ENCODE data around the gene PPFIA2. TPM values are rescaled to one million over a fixed set of nuclear protein-coding genes. Genes with fewer than 3 reads are reported as not detected.

The PPFIA2 gene
- polyA plus RNA-seq, 1 donor from 2014 or later, result 65.3 TPM

GRCh38 chr12:81644503-81644902 lies 114.6 kb downstream of the PPFIA2 start:
- TF ChIP-seq SMC3 (conservative IDR thresholded peaks at IDR 0.05; ENCODE audit: poor library complexity) (peak; percentile 86), RAD21 (conservative IDR thresholded peaks at IDR 0.05) (peak; percentile 86), CTCF (IDR thresholded peaks at IDR 0.05; ENCODE audit: poor library complexity, severe bottlenecking) (peak; percentile 78), TAF1 (IDR thresholded peaks at IDR 0.05; ENCODE audit: low read depth) (no peak), MXI1 (conservative IDR thresholded peaks at IDR 0.05; ENCODE audit: poor library complexity, severe bottlenecking) (no peak)
- Histone ChIP-seq H3K27me3 (ENCODE audit: insufficient read depth, low read depth, low read length) (no peaks in the 10 kb centered on the region), H3K36me3 (ENCODE audit: insufficient read depth, low read length) (no peaks in the 10 kb centered on the region), H3F3A (ENCODE audit: insufficient read depth, low read length, poor library complexity, severe bottlenecking) (no peaks in the 10 kb centered on the region), H3K79me2 (replicated peaks; ENCODE audit: insufficient read depth, low read length) (no peaks in the 10 kb centered on the region), H3K4me3 (ENCODE audit: low read length) (no peak overlapping the region), H3K9me2 (ENCODE audit: insufficient read depth, low read length) (no peaks in the 10 kb centered on the region), H3K4me2 (ENCODE audit: low read length) (no peak overlapping the region), H3K9me3 (ENCODE audit: low read length) (no peaks in the 10 kb centered on the region), H2AFZ (ENCODE audit: low read depth, low read length) (no peak overlapping the region), H3K9ac (ENCODE audit: low read length) (no peak overlapping the region), H3K27ac (ENCODE audit: low read length) (no peak overlapping the region), H4K20me1 (ENCODE audit: insufficient read depth) (no peaks in the 10 kb centered on the region)

GRCh38 chr12:81639196-81639595 lies 120.0 kb downstream of the PPFIA2 start:
- Histone ChIP-seq H3K9me2 (ENCODE audit: insufficient read depth, low read length) (no peaks in the 10 kb centered on the region), H3K9me3 (ENCODE audit: low read length) (no peaks in the 10 kb centered on the region), H3K27ac (ENCODE audit: low read length) (no peak overlapping the region), H3F3A (ENCODE audit: insufficient read depth, low read length, poor library complexity, severe bottlenecking) (no peaks in the 10 kb centered on the region), H2AFZ (ENCODE audit: low read depth, low read length) (no peak overlapping the region), H3K4me2 (ENCODE audit: low read length) (no peak overlapping the region), H4K20me1 (ENCODE audit: insufficient read depth) (no peaks in the 10 kb centered on the region), H3K79me2 (replicated peaks; ENCODE audit: insufficient read depth, low read length) (no peaks in the 10 kb centered on the region), H3K36me3 (ENCODE audit: insufficient read depth, low read length) (no peaks in the 10 kb centered on the region), H3K27me3 (ENCODE audit: insufficient read depth, low read depth, low read length) (no peaks in the 10 kb centered on the region), H3K9ac (ENCODE audit: low read length) (no peak overlapping the region), H3K4me3 (ENCODE audit: low read length) (no peak overlapping the region)
- TF ChIP-seq EZH2 (IDR thresholded peaks at IDR 0.05; ENCODE audit: borderline replicate concordance, insufficient read depth, low read length, poor library complexity, severe bottlenecking) (no peak), SMC3 (conservative IDR thresholded peaks at IDR 0.05; ENCODE audit: poor library complexity) (no peak), MXI1 (conservative IDR thresholded peaks at IDR 0.05; ENCODE audit: poor library complexity, severe bottlenecking) (no peak), EP300 (conservative IDR thresholded peaks at IDR 0.05; ENCODE audit: poor library complexity, severe bottlenecking) (no peak), RAD21 (conservative IDR thresholded peaks at IDR 0.05) (no peak), REST (IDR thresholded peaks at IDR 0.05; ENCODE audit: borderline replicate concordance) (no peak), POLR2AphosphoS5 (IDR thresholded peaks at IDR 0.05) (no peak), CTCF (IDR thresholded peaks at IDR 0.05; ENCODE audit: poor library complexity, severe bottlenecking) (no peak), TAF1 (IDR thresholded peaks at IDR 0.05; ENCODE audit: low read depth) (no peak)

All from neural cell (in vitro differentiated cells).